H9 (cell line): ENCODE results near the gene FBXL22. TPM values are rescaled to one million over a fixed set of nuclear protein-coding genes. Genes with fewer than 3 reads are reported as not detected.

Experiments
- DNase-seq: peaks from one replicate; pipeline ENCODE4 v3.0.0-alpha.2; 2017
- H2AFZ ChIP-seq: one replicate; pipeline ENCODE4 v1.6.1; 2013; ENCODE audit warnings: mild to moderate bottlenecking, low read length, control low read depth, moderate library complexity
- H2AK5ac ChIP-seq: 2 replicates; pipeline ENCODE4 v1.6.1; 2013; ENCODE audit warnings: low read length, control low read depth, mixed read lengths; ENCODE audit not compliant: insufficient read length
- H2BK120ac ChIP-seq: one replicate; pipeline ENCODE4 v1.6.1; 2013; ENCODE audit warnings: low read depth, mild to moderate bottlenecking, low read length, control low read depth, inconsistent platforms; ENCODE audit not compliant: poor library complexity, severe bottlenecking
- H2BK12ac ChIP-seq: 2 replicates; pipeline ENCODE4 v1.6.1; 2013; ENCODE audit warnings: low read length, control low read depth, mixed read lengths, low read depth; ENCODE audit not compliant: insufficient read length
- H2BK15ac ChIP-seq: 2 replicates; pipeline ENCODE4 v1.6.1; 2013; ENCODE audit warnings: low read depth, low read length, control low read depth
- H2BK20ac ChIP-seq: one replicate; pipeline ENCODE4 v1.6.1; 2013; ENCODE audit warnings: low read depth, mild to moderate bottlenecking, low read length, control low read depth, inconsistent platforms; ENCODE audit not compliant: poor library complexity, severe bottlenecking
- H2BK5ac ChIP-seq: 2 replicates; pipeline ENCODE4 v1.6.1; 2013; ENCODE audit warnings: low read length, control low read depth, mixed read lengths; ENCODE audit not compliant: insufficient read length
- H3K14ac ChIP-seq: 2 replicates; pipeline ENCODE4 v1.6.1; 2013; ENCODE audit warnings: low read length, control low read depth; ENCODE audit not compliant: insufficient read depth
- H3K18ac ChIP-seq: 2 replicates; pipeline ENCODE4 v1.6.1; 2013; ENCODE audit warnings: low read depth, mild to moderate bottlenecking, mixed read lengths, low read length, control low read depth; ENCODE audit not compliant: insufficient read length
- H3K23ac ChIP-seq: 2 replicates; pipeline ENCODE4 v1.6.1; 2013; ENCODE audit warnings: low read length, control low read depth, mixed read lengths, low read depth; ENCODE audit not compliant: insufficient read length
- H3K23me2 ChIP-seq: 2 replicates; pipeline ENCODE4 v1.6.1; 2013; ENCODE audit warnings: low read depth, mild to moderate bottlenecking, mixed read lengths, low read length, control low read depth; ENCODE audit not compliant: insufficient read length, poor library complexity, severe bottlenecking
- H3K27ac ChIP-seq: 2 replicates; pipeline ENCODE4 v1.5.1; 2013; ENCODE audit warnings: low read length, control low read depth, mixed read lengths, low read depth; ENCODE audit not compliant: insufficient read length
- H3K27me3 ChIP-seq: 2 replicates; pipeline ENCODE4 v1.6.1; 2013; ENCODE audit warnings: low read length, control low read depth, inconsistent platforms; ENCODE audit not compliant: insufficient read depth
- H3K4ac ChIP-seq: 2 replicates; pipeline ENCODE4 v1.6.1; 2013; ENCODE audit warnings: low read depth, mild to moderate bottlenecking, control low read depth, inconsistent platforms, low read length, moderate library complexity
- H3K4me1 ChIP-seq: 2 replicates; pipeline ENCODE4 v1.6.1; 2013; ENCODE audit warnings: low read length, control low read depth, inconsistent platforms; ENCODE audit not compliant: insufficient read depth
- H3K4me2 ChIP-seq: 2 replicates; pipeline ENCODE4 v1.6.1; 2013; ENCODE audit warnings: low read length, control low read depth, mixed read lengths; ENCODE audit not compliant: insufficient read length, insufficient read depth
- H3K56ac ChIP-seq: 2 replicates; pipeline ENCODE4 v1.6.1; 2013; ENCODE audit warnings: low read depth, mild to moderate bottlenecking, mixed read lengths, low read length, control low read depth; ENCODE audit not compliant: insufficient read length
- H3K79me1 ChIP-seq: 2 replicates; pipeline ENCODE4 v1.6.1; 2013; ENCODE audit warnings: low read depth, mild to moderate bottlenecking, moderate library complexity, low read length, control low read depth, inconsistent platforms; ENCODE audit not compliant: insufficient read depth, poor library complexity, severe bottlenecking
- H3K79me2 ChIP-seq: 2 replicates; pipeline ENCODE4 v1.6.1; 2013; ENCODE audit warnings: low read length, control low read depth, inconsistent platforms; ENCODE audit not compliant: insufficient read depth
- H3K9ac ChIP-seq: 2 replicates; pipeline ENCODE4 v1.6.1; 2013; ENCODE audit warnings: low read length, control low read depth, mixed read lengths; ENCODE audit not compliant: insufficient read length; ENCODE audit errors: extremely low read depth
- H3K9me3 ChIP-seq: one replicate; pipeline ENCODE4 v1.6.1; 2013; ENCODE audit warnings: low read depth, low read length, inconsistent platforms; ENCODE audit not compliant: control insufficient read depth
- H3T11ph ChIP-seq: one replicate; pipeline ENCODE4 v1.6.1; 2013; ENCODE audit warnings: mild to moderate bottlenecking, low read length, control low read depth, inconsistent platforms
- H4K20me1 ChIP-seq: one replicate; pipeline ENCODE4 v1.6.1; 2013; ENCODE audit not compliant: control insufficient read depth, insufficient read length, insufficient read depth
- H4K5ac ChIP-seq: 2 replicates; pipeline ENCODE4 v1.6.1; 2013; ENCODE audit warnings: low read depth, mild to moderate bottlenecking, mixed read lengths, low read length, control low read depth; ENCODE audit not compliant: insufficient read length
- H4K8ac ChIP-seq: replicated peaks from 2 replicates; pipeline ENCODE4 v1.6.1; 2013; ENCODE audit warnings: low read length, control low read depth, mixed read lengths, low read depth; ENCODE audit not compliant: insufficient read length
- H4K91ac ChIP-seq: 2 replicates; pipeline ENCODE4 v1.6.1; 2013; ENCODE audit warnings: low read depth, mild to moderate bottlenecking, moderate library complexity, mixed read lengths, low read length, control low read depth; ENCODE audit not compliant: insufficient read length
- H3K27ac Mint-ChIP-seq, 3 experiments: 2 replicates in 2 of 3; 3 replicates in 1 of 3; pipeline ENCODE4 v1.8.0; 2020 to 2021; ENCODE audit warnings: mixed read lengths in 3 of 3, mild to moderate bottlenecking in 1 of 3, moderate library complexity in 1 of 3
- H3K27me3 Mint-ChIP-seq: 2 replicates; pipeline ENCODE4 v1.8.0; 2021; ENCODE audit warnings: low read depth, mild to moderate bottlenecking, moderate library complexity, mixed read lengths
- H3K36me3 Mint-ChIP-seq, 3 experiments: 2 replicates in 2 of 3; 3 replicates in 1 of 3; pipeline ENCODE4 v1.8.0; 2020 to 2021; ENCODE audit warnings: low read depth in 3 of 3, mixed read lengths in 3 of 3; ENCODE audit not compliant: insufficient read depth in 1 of 3
- H3K4me1 Mint-ChIP-seq, 2 experiments: 2 replicates each; pipeline ENCODE4 v1.8.0; 2020; ENCODE audit warnings: mixed read lengths in 2 of 2
- H3K4me3 Mint-ChIP-seq, 2 experiments: 2 replicates in 1 of 2; 3 replicates in 1 of 2; pipeline ENCODE4 v1.8.0; 2020 to 2021; ENCODE audit warnings: mild to moderate bottlenecking in 2 of 2, mixed read lengths in 2 of 2, moderate library complexity in 1 of 2
- H3K9me3 Mint-ChIP-seq, 2 experiments: 2 replicates in 1 of 2; 3 replicates in 1 of 2; pipeline ENCODE4 v1.8.0; 2020; ENCODE audit warnings: mild to moderate bottlenecking in 2 of 2, mixed read lengths in 2 of 2, moderate library complexity in 1 of 2
- CTCF ChIP-seq: fragments of 200-600 bp; sonication (generic); conservative IDR thresholded peaks from 3 replicates; pipeline ENCODE4 v1.8.0; 2021; ENCODE audit warnings: antibody characterized with exemption, mild to moderate bottlenecking
- WGBS: extraction: QIAGEN DNeasy Blood & Tissue Kit; methylation state at CpG from one replicate; pipeline ENCODE4 v1.1.7; 2013; ENCODE audit warnings: missing lambda C conversion rate, low lambda C conversion rate, mixed read lengths; ENCODE audit not compliant: insufficient read length; ENCODE audit errors: extremely low coverage; 5-methylcytosine and 5-hydroxymethylcytosine counted together
- total RNA-seq: library from RNA; stranded (reverse); gene quantifications from 2 replicates; pipeline ENCODE4 v1.2.1, GENCODE V29; 2021

Gene FBXL22
- total RNA-seq, 1 experiment from 2014 or later: 0.52 TPM

GRCh38 chr15:63588826-63589225 is 8.4 kb upstream of the FBXL22 start:
- Mint-ChIP-seq H3K4me3 (no peak overlapping the region), H3K36me3 (peaks cover 17 to 25% (median 23%) of the 10 kb centered on the region in 3 experiments), H3K27ac (no peak overlapping the region), H3K4me1 (no peaks in the 10 kb centered on the region), H3K9me3 (no peaks in the 10 kb centered on the region), H3K27me3 (no peaks in the 10 kb centered on the region)
- Histone ChIP-seq H3K18ac (no peak overlapping the region), H4K20me1 (no peaks in the 10 kb centered on the region), H3K4me1 (no peaks in the 10 kb centered on the region), H2AK5ac (no peak overlapping the region), H3K9ac (no peak overlapping the region), H3K23ac (no peak overlapping the region), H3K27me3 (no peaks in the 10 kb centered on the region), H2BK5ac (no peak overlapping the region), H3K27ac (no peak overlapping the region), H2BK20ac (no peak overlapping the region), H2BK12ac (no peak overlapping the region), H2BK120ac (no peak overlapping the region), H3T11ph (no peak overlapping the region), H3K14ac (no peak overlapping the region), H4K8ac (no peak overlapping the region), H4K5ac (no peak overlapping the region), H2BK15ac (no peak overlapping the region), H2AFZ (no peak overlapping the region), H3K4me2 (no peak overlapping the region), H3K79me1 (no peaks in the 10 kb centered on the region), H3K9me3 (no peaks in the 10 kb centered on the region), H3K56ac (no peak overlapping the region), H3K79me2 (no peaks in the 10 kb centered on the region), H4K91ac (no peak overlapping the region), H3K23me2 (no peaks in the 10 kb centered on the region), H3K4ac (no peak overlapping the region)
- no peak for DNase-seq
- no CpG with 5 or more reads among the region's 6 CpGs for WGBS
- no peak for TF ChIP-seq CTCF
